ENCODE results near the gene ZC3H15. TPM values are rescaled to one million over a fixed set of nuclear protein-coding genes. Genes with fewer than 3 reads are reported as not detected.

ZC3H15 gene
- total RNA-seq, 1 experiment from 2014 or later: 82.9 TPM

DNA sequence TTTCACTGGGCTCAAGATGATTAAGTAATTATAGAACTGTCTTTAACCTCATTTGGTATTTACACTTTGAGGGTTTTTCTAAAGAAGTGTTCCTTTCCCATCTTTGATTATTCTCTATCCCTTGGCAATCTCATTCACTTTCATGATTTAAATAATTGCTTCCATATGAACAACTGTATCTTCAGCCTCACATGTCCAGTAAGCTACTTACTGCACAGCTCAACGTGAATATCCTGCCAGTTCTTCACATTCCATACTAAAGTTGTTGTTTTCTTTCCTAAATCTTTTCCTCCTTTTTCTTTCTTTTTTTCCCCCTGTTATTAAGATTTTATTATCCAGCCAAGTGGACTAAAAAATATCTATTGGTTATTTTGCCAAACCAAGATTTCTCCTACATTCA, 37.7 kb downstream of the ZC3H15 start:
- DNase-seq: no peak
- no peaks in the 10 kb centered on the region for H3K27me3 ChIP-seq
- H3K36me3 ChIP-seq: peaks cover 16% of the 10 kb centered on the region
- H3K4me3 ChIP-seq: no peak overlapping the region
- H3K9me3 ChIP-seq: no peaks in the 10 kb centered on the region

DNA sequence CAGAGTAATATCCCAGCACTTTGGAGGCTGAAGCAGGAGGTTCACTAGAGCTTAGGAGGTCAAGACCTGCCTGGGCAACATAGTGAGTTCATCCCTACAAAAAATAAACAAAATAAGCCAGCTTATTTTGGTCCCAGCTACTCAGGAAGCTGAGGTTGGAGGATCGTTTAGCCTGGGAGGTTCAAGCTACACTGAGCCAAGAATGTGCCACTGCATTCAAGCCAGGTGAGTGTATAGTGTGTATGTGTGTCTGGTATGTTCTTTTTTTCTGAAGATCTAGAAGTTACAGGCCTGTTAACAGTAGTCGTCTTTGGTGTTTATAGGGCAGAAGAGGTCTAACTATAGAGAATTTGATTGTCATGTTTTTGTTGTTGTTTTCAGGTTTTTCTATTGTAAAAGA, 40.2 kb downstream of the ZC3H15 start:
- Histone ChIP-seq H3K9me3 (no peaks in the 10 kb centered on the region), H3K36me3 (peaks cover 2% of the 10 kb centered on the region), H3K27me3 (no peaks in the 10 kb centered on the region), H3K4me3 (no peak overlapping the region)
- peak; percentile 26 for DNase-seq

DNA sequence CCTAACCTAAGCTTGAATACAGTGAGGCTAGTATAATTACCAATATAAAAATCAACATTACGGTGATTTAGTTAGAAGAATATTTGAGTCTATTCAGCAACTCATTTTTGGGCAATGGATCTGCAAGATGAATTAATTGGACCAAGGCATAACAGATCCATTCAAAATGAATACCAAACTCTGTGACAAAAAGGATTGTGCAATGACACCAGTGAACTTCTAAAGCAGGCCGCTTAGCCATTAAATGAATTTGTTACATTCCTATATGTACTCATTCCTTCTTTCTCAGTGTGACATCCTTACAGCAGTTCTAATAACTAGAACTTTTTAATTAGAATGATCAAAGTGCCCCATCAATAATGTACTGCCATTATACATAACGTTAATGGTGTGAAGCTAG, 44.3 kb downstream of the ZC3H15 start:
- no peaks in the 10 kb centered on the region for H3K9me3 ChIP-seq
- H3K4me3 ChIP-seq: no peak overlapping the region
- no peak for DNase-seq
- no peaks in the 10 kb centered on the region for H3K36me3 ChIP-seq
- no peaks in the 10 kb centered on the region for H3K27me3 ChIP-seq

DNA sequence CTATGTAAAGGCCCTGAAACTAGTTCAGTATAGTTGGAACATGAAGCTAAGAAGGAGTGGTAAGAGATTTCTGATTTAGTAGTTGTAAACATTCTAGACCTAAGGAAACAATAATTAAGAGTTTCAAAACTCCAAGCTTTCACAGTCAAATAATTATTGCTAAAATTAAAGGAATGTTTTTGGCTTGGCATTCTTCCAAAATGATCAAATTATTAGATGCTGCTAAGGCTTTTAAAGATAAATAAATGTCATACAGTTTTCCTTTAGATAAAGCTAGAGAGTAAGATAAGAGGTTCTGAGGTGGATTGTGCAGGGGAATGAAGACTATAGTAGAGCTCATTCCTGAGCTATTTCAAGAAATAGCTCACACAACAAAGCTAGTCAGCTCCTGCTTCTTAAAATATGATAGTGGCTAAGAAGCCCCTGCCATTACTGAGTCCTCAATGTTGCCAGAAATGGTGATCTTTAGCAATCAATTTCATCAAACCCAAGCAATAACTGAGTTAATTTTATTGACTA, 45.3 kb downstream of the ZC3H15 start:
- H3K36me3 ChIP-seq: no peaks in the 10 kb centered on the region
- DNase-seq: no peak
- H3K27me3 ChIP-seq: no peaks in the 10 kb centered on the region
- no peaks in the 10 kb centered on the region for H3K9me3 ChIP-seq
- no peak overlapping the region for H3K4me3 ChIP-seq

DNA sequence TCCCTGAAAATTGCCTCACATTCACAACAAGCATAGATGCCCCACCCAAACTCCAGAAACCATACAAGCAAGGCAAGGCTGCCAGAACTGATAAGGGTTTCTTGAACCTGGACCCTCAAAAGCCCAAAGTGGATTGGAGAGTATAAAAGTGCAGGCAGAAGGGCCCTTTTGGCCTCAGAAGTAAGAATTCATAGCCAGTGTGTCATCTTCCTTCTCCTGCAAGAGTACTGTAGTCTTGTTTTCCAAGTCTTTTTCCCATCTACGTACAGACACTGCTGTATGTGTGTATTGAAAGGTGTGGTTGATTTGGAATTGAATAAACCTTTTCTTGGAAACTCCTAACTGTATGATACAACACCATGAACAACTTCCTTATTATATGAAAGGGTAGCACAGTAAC, 46.8 kb downstream of the ZC3H15 start:
- no peaks in the 10 kb centered on the region for H3K9me3 ChIP-seq
- no peak overlapping the region for H3K4me3 ChIP-seq
- no peak for DNase-seq
- no peaks in the 10 kb centered on the region for H3K27me3 ChIP-seq
- no peaks in the 10 kb centered on the region for H3K36me3 ChIP-seq

DNA sequence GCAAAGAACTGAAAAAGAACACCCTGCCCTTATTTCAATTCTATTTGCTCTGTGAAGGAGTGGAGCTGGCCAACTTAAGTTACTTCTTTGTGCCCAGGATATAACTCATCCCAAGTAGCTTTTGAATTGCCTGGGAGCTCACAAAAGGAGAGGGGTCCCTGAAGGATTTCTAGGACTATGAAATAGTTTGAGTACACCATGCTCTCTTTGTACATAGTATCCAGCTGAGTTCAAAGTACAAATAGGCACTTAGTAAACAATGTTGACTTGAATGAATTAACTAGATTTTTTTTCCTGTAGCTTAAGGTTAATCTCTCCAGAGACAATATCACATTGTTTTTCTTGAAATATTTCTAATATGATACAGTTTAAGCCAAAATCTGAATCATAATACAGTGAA, 47.7 kb downstream of the ZC3H15 start:
- DNase-seq: no peak
- Histone ChIP-seq H3K9me3 (no peaks in the 10 kb centered on the region), H3K4me3 (no peak overlapping the region), H3K36me3 (no peaks in the 10 kb centered on the region), H3K27me3 (no peaks in the 10 kb centered on the region)

DNA sequence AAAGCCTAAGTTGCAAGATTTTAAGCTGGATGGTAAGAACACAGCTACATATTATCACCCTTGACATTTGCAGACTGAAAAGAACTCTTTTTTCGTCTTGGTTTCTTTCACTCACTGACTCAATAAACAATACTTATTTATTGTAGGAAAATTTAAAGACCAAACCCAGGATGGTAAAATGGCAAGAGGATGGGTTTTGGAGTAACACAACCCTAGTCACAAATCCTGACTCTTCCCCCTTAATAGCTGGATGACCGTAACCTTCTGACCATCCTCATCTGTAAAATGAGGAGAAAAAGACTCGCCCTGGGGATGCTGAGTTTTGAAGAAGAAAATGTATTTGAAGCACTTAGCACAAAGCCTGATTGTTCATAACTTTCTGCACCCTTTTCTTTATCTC, 48.3 kb downstream of the ZC3H15 start:
- Histone ChIP-seq H3K4me3 (no peak overlapping the region), H3K36me3 (no peaks in the 10 kb centered on the region), H3K27me3 (no peaks in the 10 kb centered on the region), H3K9me3 (no peaks in the 10 kb centered on the region)
- DNase-seq: no peak

DNA sequence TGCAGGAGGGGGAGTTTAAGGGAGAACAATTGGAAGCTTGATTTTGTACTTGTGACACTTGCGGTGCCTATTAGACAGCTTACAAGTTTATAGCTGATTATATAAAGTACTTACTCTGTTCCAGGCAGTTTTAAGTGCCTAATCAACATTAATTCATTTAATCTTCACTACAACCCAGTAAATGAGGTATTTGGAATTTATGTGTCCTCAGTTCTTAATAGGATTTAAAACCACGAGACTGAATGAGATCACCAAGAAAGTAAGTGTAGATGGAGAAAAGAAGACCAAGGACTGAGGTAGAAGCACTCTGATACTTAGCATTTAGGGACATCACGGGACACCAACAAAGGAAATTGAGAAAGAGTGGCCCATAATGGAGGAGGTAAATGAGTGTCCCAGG, 49.8 kb downstream of the ZC3H15 start:
- no peaks in the 10 kb centered on the region for H3K27me3 ChIP-seq
- no peak for DNase-seq
- H3K36me3 ChIP-seq: no peaks in the 10 kb centered on the region
- no peak overlapping the region for H3K4me3 ChIP-seq
- H3K9me3 ChIP-seq: no peaks in the 10 kb centered on the region

DNA sequence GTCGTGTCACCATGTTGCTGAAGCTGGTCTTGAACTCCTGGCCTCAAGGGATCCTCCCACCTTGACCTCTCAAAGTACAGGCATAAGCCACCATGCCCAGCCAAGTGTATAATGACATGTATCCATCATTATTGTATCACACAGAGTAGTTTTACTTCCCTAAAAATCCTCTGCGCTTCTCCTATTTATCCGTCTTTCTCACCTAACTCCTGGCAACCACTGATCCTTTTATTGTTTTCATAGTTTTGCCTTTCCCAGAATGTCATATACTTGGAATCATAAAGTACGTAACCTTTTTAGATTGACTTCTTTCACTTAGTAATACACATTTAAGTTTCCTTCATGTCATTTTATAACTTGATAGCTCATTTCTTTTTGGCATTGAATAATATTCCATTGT, 51.0 kb downstream of the ZC3H15 start:
- H3K36me3 ChIP-seq: no peaks in the 10 kb centered on the region
- DNase-seq: no peak
- no peaks in the 10 kb centered on the region for H3K9me3 ChIP-seq
- H3K4me3 ChIP-seq: no peak overlapping the region
- no peaks in the 10 kb centered on the region for H3K27me3 ChIP-seq

DNA sequence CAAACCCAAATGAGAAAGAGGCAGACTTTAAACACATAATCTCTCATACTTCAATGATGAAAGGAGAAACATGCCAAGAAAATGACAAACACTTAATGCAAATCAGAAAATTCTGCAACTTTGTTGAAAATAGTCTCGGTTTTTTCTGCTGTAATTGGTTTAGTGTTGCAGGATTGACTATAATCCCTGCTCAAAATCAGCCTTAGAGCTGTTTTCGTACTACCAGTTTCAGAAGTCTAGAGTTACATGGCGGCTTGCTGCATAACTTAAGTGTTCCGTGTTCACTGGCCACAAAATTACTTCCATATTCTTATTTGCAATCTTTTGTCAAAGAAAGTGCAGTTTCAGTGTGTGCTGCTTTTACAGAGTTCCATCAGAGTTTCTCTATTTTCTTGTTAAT, 54.9 kb downstream of the ZC3H15 start:
- Histone ChIP-seq H3K9me3 (no peaks in the 10 kb centered on the region), H3K4me3 (no peak overlapping the region), H3K36me3 (no peaks in the 10 kb centered on the region), H3K27me3 (no peaks in the 10 kb centered on the region)
- DNase-seq: no peak

DNA sequence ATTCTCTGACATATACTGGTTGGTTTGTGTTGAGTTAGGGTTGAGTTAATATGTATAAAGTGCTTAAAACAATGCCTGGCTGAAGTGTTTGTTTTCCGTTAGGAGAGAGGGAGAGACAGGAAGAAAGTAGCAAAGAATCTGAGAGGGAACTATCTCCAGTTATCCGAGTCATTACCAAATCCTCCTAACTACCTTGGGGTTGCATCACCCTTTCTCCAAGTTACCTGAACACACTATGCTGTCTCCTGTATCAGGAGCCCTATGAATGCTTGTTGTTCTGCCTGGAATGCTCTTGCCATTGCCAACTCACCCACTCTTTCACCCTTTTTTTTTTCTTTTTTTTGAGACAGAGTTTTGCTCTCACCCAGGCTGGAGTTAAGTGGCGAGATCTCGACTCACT, 55.9 kb downstream of the ZC3H15 start:
- no peaks in the 10 kb centered on the region for H3K36me3 ChIP-seq
- H3K4me3 ChIP-seq: no peak overlapping the region
- no peaks in the 10 kb centered on the region; the same call in 1 of the 2 replicates for H3K9me3 ChIP-seq
- no peak for DNase-seq
- H3K27me3 ChIP-seq: no peaks in the 10 kb centered on the region

DNA sequence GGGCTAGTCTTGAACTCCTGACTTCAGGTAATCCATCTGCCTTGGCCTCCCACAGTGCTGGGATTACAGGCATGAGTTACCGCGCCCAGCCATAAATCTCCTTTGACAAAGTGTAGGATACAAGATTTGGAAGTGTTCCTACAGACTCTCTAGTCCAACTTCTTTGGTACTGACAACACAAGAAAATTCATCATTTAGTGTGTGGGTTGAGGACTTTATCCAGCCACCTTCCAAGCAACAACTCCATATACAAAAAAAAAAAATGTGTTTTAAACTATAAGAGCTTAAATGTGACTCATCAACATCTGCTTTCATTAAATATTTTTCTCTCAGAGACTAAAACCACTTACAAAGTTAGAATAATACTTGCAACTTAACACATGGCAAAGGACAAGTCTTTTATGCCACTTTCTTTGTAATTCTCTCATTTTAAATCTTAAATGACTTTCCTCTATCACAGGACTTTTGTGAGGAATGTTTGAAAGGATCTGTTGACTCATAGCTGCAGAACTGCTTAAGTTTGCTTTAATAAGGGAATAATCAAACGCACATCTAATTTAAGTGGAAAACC, 57.6 kb downstream of the ZC3H15 start:
- Histone ChIP-seq H3K27me3 (no peaks in the 10 kb centered on the region), H3K9me3 (no peaks in the 10 kb centered on the region; the same call in 1 of the 2 replicates), H3K36me3 (no peaks in the 10 kb centered on the region), H3K4me3 (no peak overlapping the region)
- peak; percentile 26 for DNase-seq

DNA sequence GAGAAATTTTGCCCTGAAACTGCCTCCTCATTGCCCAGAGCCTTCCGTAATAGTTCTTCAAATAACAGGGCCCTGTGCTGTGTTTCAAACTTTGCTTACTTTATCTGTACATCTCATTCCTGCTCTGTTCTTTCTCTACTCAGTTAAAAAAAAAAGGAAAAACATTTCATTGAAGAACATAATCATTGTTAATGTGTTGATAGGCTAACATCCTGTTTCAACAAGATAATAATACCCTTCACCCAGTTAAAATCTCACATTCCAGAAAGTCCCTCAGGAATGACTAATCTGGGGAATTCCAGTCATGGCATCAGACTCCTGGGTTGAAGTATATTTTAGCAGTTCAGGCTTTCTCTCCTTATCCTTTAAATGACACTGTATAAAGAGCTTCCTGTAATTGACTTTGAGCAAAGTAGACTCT, 58.2 kb downstream of the ZC3H15 start:
- Histone ChIP-seq H3K4me3 (no peak overlapping the region), H3K27me3 (no peaks in the 10 kb centered on the region), H3K36me3 (no peaks in the 10 kb centered on the region), H3K9me3 (no peaks in the 10 kb centered on the region; the same call in 1 of the 2 replicates)
- no peak for DNase-seq

DNA sequence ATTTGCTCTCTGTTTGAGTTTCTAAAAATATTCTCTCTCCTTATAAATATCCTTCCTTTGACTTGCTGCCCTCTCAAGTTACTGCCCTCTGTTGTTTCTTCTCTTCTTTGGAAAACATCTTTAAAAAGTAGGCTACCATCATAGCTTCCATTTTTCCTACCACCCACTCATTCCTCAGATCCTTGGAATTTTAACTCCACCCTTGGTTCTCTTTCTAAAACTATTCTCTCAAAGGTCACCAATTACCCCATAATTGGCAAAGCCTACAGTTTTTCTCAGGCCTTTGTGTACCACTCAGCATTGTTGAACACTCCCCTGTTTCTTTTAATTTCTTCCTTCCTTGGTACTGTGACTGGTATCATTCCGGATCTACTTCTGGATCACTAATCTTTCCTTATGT, 60.8 kb downstream of the ZC3H15 start:
- no peaks in the 10 kb centered on the region for H3K27me3 ChIP-seq
- H3K36me3 ChIP-seq: no peaks in the 10 kb centered on the region
- H3K9me3 ChIP-seq: no peaks in the 10 kb centered on the region; the same call in 1 of the 2 replicates
- H3K4me3 ChIP-seq: no peak overlapping the region
- DNase-seq: no peak

DNA sequence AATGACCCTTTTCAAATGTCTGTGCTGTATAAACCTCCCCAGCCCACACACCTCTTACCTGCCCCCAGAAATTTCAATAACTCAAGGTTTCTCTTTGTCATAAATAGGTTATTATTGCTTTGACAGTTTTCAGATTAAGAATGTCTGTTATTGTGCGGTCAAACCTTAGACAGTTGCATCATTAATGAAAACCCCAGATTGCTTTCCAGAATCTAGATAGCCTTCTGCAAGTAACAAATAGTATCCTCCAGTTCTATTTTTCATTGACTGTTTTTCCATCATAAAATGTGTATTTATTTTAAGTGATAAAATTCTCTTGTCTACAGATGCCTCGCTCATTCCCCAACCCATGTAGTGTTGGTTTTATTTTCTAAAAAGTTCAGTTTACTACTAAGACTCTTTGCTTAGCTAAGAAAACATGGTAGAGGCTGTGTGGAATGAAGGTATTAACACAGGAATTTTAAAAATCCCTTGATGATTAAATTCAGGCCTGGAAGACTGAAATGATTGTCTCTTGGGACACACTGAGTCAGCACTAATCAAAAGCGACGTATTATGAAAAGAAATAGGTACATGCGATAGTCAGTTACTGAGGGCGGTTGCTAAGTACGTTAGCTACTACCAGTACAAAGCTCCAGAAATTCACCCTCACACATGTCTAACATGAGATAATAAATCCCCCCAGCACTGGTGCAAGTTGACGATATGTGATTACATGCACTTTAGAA, 65.4 kb downstream of the ZC3H15 start:
- no peaks in the 10 kb centered on the region for H3K36me3 ChIP-seq
- H3K4me3 ChIP-seq: no peak overlapping the region
- DNase-seq: no peak
- no peaks in the 10 kb centered on the region; the same call in 1 of the 2 replicates for H3K9me3 ChIP-seq
- no peaks in the 10 kb centered on the region for H3K27me3 ChIP-seq

DNA sequence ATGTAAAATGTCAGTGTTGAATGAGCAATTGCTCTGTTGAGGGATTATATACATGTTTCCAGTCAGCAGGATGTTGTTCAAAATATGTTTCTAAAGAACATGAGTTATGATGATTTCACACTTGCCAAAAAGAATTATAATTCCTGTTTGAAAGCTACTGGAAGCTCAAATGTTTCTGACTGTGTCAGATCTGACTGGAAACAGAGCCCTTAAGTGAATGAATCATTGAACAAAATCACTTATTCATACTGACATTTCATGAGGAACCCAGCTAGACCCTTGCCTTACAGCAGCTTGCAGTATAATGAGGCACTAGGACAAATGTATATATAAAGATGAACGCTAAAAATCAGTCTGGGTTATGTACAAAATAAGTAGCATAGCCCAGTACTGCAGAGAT, 68.4 kb downstream of the ZC3H15 start:
- Histone ChIP-seq H3K9me3 (no peaks in the 10 kb centered on the region), H3K4me3 (no peak overlapping the region), H3K36me3 (no peaks in the 10 kb centered on the region), H3K27me3 (no peaks in the 10 kb centered on the region; the same call in 1 of the 2 replicates)
- no peak for DNase-seq

DNA sequence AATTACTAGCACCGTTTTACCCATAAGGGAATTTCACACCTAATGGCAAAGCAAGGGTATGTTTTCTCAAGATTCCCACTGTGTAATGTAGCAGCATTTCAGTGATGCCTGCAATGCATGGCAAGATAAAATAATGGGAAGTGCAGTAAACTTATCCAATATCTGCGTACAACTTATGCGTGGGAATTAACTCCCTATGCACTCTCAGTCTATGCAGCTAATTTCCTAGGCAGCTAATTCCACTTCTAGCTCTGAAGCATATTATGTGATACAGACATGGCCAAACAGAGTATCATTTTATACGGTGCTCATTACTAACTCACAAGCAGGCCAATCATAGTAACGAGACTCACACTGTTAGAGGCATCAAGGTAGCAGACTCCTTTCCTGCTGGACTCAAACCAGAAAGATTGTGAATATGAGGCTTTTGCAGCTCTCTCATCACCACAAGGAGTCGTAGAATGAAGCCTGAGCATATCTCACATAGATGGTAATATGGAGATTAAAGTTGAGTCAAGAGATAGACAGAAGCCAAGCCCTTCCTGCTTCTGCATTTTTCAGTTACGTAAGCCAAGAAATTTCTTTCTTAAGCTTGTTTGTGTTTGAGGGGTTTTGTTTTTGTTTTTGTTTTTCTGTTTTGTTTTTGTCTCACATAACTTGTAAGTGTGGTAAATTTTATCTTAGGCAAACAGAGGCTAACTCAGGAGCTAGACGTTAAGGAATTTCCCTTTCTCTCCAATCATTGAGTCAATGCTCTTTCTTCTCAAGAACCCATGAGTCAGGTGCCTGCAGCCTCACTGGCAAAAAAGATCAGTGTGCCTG, 69.0 kb downstream of the ZC3H15 start:
- Histone ChIP-seq H3K4me3 (no peak overlapping the region), H3K9me3 (no peaks in the 10 kb centered on the region), H3K36me3 (no peaks in the 10 kb centered on the region), H3K27me3 (no peaks in the 10 kb centered on the region; the same call in 1 of the 2 replicates)
- no peak for DNase-seq

All from MG63 (cell line).